ENCODE results near the gene UBE2D3. TPM values are rescaled to one million over a fixed set of nuclear protein-coding genes. Genes with fewer than 3 reads are reported as not detected.

The UBE2D3 gene
- total RNA-seq, 4 donors from 2014 or later, result 391 to 497 (median 418) TPM

DNA sequence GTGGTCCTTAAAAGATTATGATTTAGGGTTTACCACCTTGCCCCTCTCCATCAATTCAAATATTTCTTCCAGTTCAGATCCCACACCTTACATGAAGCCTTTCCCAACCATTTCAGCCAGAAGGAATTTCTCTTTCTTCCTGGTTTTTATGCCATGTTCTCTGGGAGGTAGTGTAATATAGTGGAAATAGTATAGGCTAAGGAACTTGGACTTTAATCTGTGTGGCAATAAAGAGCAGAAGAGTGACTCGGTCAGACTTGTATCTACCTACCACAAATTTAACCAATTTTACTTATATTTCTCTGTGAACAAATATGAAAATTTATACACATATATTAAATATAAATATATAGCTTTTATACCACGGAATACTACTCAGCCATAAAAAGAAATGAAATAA is 23.0 kb upstream of the UBE2D3 start:
- no peak for TF ChIP-seq POLR2A (IDR thresholded peaks at IDR 0.05)
- TF ChIP-seq, protein P1, sequence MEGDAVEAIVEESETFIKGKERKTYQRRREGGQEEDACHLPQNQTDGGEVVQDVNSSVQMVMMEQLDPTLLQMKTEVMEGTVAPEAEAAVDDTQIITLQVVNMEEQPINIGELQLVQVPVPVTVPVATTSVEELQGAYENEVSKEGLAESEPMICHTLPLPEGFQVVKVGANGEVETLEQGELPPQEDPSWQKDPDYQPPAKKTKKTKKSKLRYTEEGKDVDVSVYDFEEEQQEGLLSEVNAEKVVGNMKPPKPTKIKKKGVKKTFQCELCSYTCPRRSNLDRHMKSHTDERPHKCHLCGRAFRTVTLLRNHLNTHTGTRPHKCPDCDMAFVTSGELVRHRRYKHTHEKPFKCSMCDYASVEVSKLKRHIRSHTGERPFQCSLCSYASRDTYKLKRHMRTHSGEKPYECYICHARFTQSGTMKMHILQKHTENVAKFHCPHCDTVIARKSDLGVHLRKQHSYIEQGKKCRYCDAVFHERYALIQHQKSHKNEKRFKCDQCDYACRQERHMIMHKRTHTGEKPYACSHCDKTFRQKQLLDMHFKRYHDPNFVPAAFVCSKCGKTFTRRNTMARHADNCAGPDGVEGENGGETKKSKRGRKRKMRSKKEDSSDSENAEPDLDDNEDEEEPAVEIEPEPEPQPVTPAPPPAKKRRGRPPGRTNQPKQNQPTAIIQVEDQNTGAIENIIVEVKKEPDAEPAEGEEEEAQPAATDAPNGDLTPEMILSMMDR (IDR thresholded peaks at IDR 0.05), result no peak
- DNase-seq (ENCODE audit: low spot score in 2 of 2), result no peak
- WGBS, 2 donors, result 93 to 96% methylated on average over 2 of the region's 2 CpGs
- intact Hi-C loops (cut with DNase I; ENCODE audit: low total_unique reads), result no loop called here
- no peak overlapping the region for H3K4me3 ChIP-seq (ENCODE audit: low read depth, poor library complexity, severe bottlenecking)

DNA sequence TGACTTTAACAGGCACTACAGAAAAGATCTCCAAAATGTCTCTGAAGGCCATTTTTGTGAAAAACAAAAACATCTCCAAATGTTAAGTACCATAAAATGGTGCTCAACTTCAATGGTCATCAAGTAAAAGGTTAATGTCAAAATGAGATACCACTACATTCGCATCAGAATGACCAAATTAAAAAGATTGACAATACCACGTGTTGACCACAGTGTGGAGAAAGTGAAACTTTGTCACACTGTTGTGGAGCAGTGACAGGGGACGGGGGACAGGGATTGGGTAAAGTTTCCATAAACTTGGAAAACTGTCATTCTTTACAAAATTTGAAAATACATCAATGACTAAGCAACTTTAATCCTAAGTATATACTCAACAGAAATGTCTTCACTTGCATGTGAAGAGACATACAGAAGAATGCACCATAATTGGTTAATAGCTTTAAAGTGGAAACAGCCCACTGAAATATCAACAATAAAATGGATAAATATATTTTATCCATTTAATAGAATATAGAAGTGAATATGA is 22.3 kb upstream of the UBE2D3 start:
- 73 to 84% methylated on average over 3 of the region's 3 CpGs for WGBS, 2 donors
- intact Hi-C loops (cut with DNase I; ENCODE audit: low total_unique reads), result no loop called here
- no peak overlapping the region for H3K4me3 ChIP-seq (ENCODE audit: low read depth, poor library complexity, severe bottlenecking)
- TF ChIP-seq POLR2A (IDR thresholded peaks at IDR 0.05), result no peak
- TF ChIP-seq, protein P1 (IDR thresholded peaks at IDR 0.05), result no peak
- DNase-seq (ENCODE audit: low spot score in 2 of 2), result no peak

DNA sequence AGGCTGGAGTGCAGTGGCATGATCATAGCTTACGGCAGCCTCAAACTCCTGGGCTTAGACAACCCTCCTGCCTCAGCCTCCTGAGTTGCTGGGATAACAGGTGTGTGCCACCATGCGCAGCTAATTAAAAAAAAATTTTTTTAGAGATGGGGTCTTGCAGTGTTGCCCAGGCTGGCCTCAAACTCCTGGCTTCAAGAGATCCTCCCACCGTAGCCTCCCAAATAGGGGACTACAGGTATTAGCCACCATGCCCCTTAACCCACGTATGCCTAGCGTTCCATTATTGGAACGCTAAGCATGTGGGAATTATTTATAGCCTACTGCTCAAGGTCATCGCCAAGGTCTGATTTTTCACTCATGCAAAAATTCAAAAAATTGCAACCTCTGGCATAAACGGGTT is 20.3 kb upstream of the UBE2D3 start:
- TF ChIP-seq, protein P1 (IDR thresholded peaks at IDR 0.05), result no peak
- no peak for TF ChIP-seq POLR2A (IDR thresholded peaks at IDR 0.05)
- intact Hi-C loops (cut with DNase I; ENCODE audit: low total_unique reads), result no loop called here
- no peak for DNase-seq (ENCODE audit: low spot score in 2 of 2)
- 93 to 97% methylated on average over 8 of the region's 8 CpGs for WGBS, 2 donors
- H3K4me3 ChIP-seq (ENCODE audit: low read depth, poor library complexity, severe bottlenecking), result no peak overlapping the region

DNA sequence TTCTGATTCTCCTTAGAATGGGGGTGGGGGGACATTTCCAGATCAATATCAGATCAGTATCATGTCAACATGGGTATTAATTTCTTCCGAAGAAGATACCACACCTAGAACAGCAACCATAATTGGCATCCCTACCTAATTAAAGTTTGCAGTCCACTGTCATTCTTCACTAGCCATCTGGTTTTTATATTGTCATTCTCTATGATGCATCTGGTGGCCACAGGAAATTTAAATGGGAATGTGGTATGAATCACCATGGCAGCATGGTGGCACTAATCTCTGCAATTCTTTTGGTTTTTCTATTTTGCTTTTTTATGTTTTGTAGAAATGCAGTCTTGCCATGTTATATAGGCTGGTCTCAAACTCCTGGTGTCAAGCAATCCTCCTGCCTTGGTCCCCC is 16.6 kb upstream of the UBE2D3 start:
- intact Hi-C loops (cut with DNase I; ENCODE audit: low total_unique reads), result no loop called here
- no peak for TF ChIP-seq POLR2A (IDR thresholded peaks at IDR 0.05)
- TF ChIP-seq, protein P1 (IDR thresholded peaks at IDR 0.05), result no peak
- no peak for DNase-seq (ENCODE audit: low spot score in 2 of 2)
- H3K4me3 ChIP-seq (ENCODE audit: low read depth, poor library complexity, severe bottlenecking), result no peak overlapping the region
- 92 to 97% methylated on average over 1 of the region's 1 CpG for WGBS, 2 donors

DNA sequence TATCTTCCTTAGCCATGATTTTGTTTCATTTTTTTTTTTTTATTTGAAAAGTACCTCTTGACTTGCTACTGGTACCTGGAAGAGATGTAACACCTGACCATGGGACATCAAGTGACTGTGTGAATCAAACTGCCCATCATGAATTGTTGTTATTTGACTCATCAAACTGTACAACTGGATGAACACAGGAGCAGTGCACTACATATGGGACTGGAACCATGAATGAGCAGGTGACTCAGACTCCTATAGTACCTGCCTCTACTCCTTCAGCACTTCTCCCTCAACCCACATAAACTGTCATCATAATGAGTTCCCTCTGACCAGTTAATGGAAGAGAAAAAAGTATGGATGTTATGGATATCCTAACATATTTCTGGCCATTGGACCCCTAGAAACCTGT is 15.9 kb upstream of the UBE2D3 start:
- DNase-seq (ENCODE audit: low spot score in 2 of 2), result no peak
- no peak for TF ChIP-seq POLR2A (IDR thresholded peaks at IDR 0.05)
- TF ChIP-seq, protein P1 (IDR thresholded peaks at IDR 0.05), result no peak
- intact Hi-C loops (cut with DNase I; ENCODE audit: low total_unique reads), result no loop called here
- no peak overlapping the region for H3K4me3 ChIP-seq (ENCODE audit: low read depth, poor library complexity, severe bottlenecking)

DNA sequence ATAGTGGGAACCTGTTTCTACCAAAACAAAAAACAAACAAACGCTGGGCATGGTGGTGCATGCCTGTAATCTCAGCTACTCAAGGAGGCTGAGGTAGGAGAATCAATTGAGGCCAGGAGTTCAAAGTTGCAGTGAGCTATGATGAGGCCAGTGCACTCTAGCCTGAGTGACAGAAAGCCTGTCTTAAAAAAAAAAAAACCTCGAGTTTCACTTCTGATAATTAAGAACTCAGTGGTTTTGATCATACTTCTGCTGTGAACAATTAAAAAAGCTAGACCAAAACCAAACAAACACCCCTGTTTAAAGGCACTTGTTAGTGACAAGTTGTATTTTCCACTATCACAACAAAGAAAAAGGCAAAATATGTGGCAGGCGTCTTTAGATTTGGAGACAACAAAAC is 15.0 kb upstream of the UBE2D3 start:
- TF ChIP-seq POLR2A (IDR thresholded peaks at IDR 0.05), result no peak
- TF ChIP-seq, protein P1 (IDR thresholded peaks at IDR 0.05), result no peak
- 84 to 88% methylated on average over 3 of the region's 3 CpGs for WGBS, 2 donors
- intact Hi-C loops (cut with DNase I; ENCODE audit: low total_unique reads), result no loop called here
- no peak overlapping the region for H3K4me3 ChIP-seq (ENCODE audit: low read depth, poor library complexity, severe bottlenecking)
- no peak for DNase-seq (ENCODE audit: low spot score in 2 of 2)
